Activated CD4-positive, alpha-beta T cell treated with anti-CD3 and anti-CD28 coated beads for 4 hours (primary cell): ENCODE results near the gene BATF.

Source experiments
- DNase-seq, 2 donors: peaks; one replicate each; pipeline ENCODE4 v3.0.0-alpha.2; 2020

Gene BATF

DNA sequence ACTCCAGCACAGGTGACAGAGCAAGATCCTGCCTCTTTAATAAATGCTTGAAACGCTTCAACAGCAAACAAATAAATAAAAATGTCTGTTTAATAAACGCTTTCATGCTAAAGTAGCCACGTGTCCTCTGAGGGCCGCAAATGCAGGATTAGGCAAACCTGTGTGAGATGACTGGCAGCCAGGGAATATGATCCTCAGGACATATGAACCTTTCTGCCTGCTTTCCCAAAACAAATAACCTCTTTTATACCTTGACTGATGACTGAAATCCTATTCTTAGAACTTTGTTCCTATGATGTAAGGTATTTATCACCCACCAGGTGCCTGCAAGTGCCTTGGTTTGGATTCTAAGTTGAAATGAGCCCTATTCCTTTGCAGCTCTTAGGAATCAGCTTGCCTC, 41.7 kb downstream of the BATF start:
- DNase-seq = no peak

DNA sequence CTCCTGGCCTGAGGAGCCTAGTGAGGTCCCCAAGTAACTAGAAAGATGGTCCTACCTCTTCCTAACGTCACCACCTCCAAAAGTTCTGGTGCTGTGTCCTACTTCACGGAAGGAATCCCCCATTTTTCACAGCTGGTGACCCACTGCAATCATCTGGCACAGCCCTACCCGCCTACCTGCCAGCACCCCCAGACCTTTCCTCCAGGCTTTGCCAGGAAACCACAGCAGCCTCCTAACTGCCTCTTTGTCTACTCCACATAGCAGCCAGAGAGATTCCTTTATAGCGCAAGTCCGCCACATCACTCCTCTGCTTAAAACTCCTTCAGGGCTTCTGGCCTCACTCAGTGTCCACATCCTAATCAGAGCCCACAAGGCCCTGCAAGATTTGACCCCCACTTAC, 42.8 kb downstream of the BATF start:
- no peak for DNase-seq

- DNase-seq = peak; percentile 74 to 85
Observed at GRCh38 chr14:75566321-75566720, 44.1 kb downstream of the BATF start.

GRCh38 chr14:75566752-75567151, 44.5 kb downstream of the BATF start:
- DNase-seq = no peak

DNA sequence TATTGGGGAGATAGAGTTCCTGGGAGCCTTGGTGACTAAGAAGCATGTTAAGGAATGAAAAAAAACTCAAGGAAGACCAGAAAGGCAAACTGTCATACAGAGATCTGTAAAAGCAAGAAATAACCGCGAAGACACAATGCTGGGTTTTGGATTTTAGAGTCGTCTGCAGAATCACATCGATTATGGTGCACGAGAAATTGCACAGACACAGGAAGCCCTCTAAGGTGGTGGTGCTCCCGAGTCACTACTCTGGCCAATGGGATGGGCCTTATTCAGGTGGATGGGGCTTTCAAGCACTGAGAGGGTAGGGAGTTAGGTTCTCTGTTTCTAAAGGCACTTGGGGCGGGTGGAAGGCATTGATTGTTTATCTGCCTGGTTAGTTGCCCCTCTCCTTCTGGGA, 45.9 kb downstream of the BATF start:
- DNase-seq = no peak

GRCh38 chr14:75568791-75569190, 46.5 kb downstream of the BATF start:
- no peak for DNase-seq

- no peak for DNase-seq
Observed at GRCh38 chr14:75570797-75571196, 48.5 kb downstream of the BATF start.

GRCh38 chr14:75572104-75572503, 49.8 kb downstream of the BATF start:
- DNase-seq = no peak

DNA sequence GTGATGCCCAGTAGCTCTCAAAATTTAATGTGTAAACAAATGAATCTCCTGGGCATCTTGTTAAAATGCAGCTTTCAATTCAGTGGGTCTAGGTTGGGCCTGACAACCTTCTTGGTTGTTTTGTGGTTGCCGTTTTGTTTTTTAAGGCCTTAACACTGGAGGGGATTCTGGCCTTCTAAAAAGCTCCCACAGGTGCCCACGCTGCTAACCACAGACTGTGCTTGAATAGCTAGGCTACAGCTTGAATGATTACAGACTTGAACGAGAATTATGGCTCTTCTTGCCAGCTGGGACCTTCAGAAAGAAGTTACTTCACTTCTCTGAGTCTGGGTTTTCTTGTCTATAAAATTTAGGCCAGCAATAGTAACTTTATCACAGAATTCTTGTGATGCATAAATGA, 54.8 kb downstream of the BATF start:
- DNase-seq = no peak

DNA sequence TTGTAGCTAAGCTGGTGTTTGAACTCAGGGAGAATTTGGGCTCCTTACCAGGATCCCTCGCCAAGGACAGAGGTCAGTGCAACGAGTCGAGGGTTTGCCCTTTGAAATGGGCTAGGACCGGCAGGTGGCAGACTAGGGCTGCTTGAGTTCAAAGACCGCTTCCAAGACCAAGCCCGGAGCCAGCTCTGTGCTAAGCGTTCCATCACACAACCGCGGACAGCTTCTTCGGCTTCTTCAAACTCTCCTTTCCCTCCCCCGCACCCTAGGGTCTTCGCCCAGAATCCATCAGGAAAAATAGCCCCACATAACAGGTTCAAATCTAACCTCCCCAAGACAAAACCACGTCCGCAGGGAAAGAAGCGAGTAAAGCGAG, 55.4 kb downstream of the BATF start:
- peak; percentile 69 for DNase-seq

- peak; percentile 65 to 72 for DNase-seq
Observed at GRCh38 chr14:75578102-75578785, 56.0 kb downstream of the BATF start, which contains the start of gene FLVCR2. TSS of gene FLVCR2 (plus strand) at chr14:75578620. CDS start at chr14:75578973, 353 bp downstream.

GRCh38 chr14:75578786-75579337, 56.6 kb downstream of the BATF start:
- no peak for DNase-seq

- DNase-seq = no peak
Observed at GRCh38 chr14:75579338-75579864, 57.1 kb downstream of the BATF start.

- no peak for DNase-seq
Observed at GRCh38 chr14:75579882-75580281, 57.6 kb downstream of the BATF start.

DNA sequence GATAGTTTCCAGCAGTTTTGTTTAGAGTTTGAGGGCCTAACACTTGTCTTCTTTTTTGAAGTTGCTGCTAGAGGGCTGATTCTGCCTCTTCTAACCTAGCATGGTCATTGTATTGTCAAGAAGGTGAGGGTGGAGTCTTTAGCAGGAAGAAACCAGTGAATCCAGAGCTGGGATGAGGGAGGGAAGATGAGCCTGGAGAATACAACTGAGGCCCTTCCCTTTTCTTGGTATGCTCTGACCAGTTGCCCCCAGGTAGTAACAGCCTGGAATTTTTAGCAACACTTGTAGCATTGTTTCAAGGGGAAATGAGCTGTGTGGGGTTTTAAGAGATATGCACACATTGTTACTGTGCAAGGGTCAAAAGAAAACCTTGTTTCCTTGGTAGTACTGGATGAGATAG, 65.1 kb downstream of the BATF start:
- DNase-seq = no peak

- no peak for DNase-seq
Observed at GRCh38 chr14:75589931-75590330, 67.7 kb downstream of the BATF start.

GRCh38 chr14:75591331-75591946, 69.2 kb downstream of the BATF start:
- no peak for DNase-seq

- no peak for DNase-seq
Observed at GRCh38 chr14:75591987-75592575, 69.8 kb downstream of the BATF start.

DNA sequence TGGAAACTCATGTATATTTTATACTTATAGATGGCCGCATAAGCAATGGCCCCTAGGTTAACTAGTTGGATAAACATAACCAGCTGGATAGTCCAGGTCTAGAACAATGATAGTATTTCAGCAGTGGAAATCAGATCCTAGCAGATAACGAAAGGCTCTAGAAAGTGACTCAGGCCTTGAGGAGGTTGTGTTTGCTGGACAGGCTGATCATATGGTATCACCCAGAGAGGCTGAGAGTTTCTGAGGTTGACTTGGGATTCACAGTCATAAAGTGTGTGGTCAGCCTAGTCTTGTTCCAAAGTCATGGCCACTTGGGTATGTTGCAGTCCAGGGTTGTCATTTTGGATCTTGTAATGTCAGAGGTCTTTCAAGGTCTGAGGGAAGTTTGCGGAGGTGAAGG, 73.0 kb downstream of the BATF start:
- DNase-seq = no peak
